IMR-90 (cell line): ENCODE measurements around the gene ASPG. TPM values are rescaled to one million over a fixed set of nuclear protein-coding genes. Genes with fewer than 3 reads are reported as not detected.
A peak's percentile ranks its signal among the peaks of the same experiment; 100 is the strongest.

Experiments
- ATAC-seq: fragments of 200-7000 bp; cut with Tn5 transposase; 2 replicates; pipeline ENCODE4 v1.9.1; 2020; ENCODE audit warnings: low read depth, mild to moderate bottlenecking, moderate library complexity
- BruUV-seq: library from RNA; stranded (reverse); fragments of 400-500 nt; replicated peaks from 2 replicates; lab custom pipeline; 2021; lab: Mats Ljungman, UMichigan
- CTCF ChIA-PET: fragments of 300-600 bp; formaldehyde crosslinking; extraction: SDS; loops from one replicate; lab custom pipeline; 2021; ENCODE audit warnings: antibody characterized with exemption; lab: Yijun Ruan, JAX
- POLR2A ChIA-PET: fragments of 300-600 bp; sonication (Branson Sonifier 250); formaldehyde crosslinking; loops from one replicate; lab custom pipeline; 2022; ENCODE audit warnings: antibody characterized with exemption; ENCODE audit not compliant: unreplicated experiment; lab: Charles Lee
- DNase-seq: peaks from one replicate; pipeline ENCODE4 v3.0.0; 2013
- H2AFZ ChIP-seq: replicated peaks from 2 replicates; pipeline ENCODE3; 2013; ENCODE audit warnings: low read length, mild to moderate bottlenecking; ENCODE audit not compliant: poor library complexity
- H2AK5ac ChIP-seq: 2 replicates; pipeline ENCODE4 v1.6.1; 2013; ENCODE audit warnings: low read depth, low read length, inconsistent platforms
- H2AK9ac ChIP-seq: replicated peaks from 2 replicates; pipeline ENCODE3; 2013; ENCODE audit warnings: mild to moderate bottlenecking, low read depth, low read length, moderate library complexity; ENCODE audit not compliant: poor library complexity
- H2BK120ac ChIP-seq: 2 replicates; pipeline ENCODE4 v1.6.1; 2013; ENCODE audit warnings: low read depth, low read length, inconsistent platforms
- H2BK15ac ChIP-seq: 3 replicates; pipeline ENCODE4 v1.6.1; 2013; ENCODE audit warnings: low read depth, low read length, inconsistent platforms
- H2BK20ac ChIP-seq: 2 replicates; pipeline ENCODE4 v1.6.1; 2013; ENCODE audit warnings: low read depth, mild to moderate bottlenecking, inconsistent platforms, low read length, moderate library complexity
- H2BK5ac ChIP-seq: 2 replicates; pipeline ENCODE4 v1.6.1; 2013; ENCODE audit warnings: mild to moderate bottlenecking, low read depth, low read length, inconsistent platforms; ENCODE audit not compliant: poor library complexity, severe bottlenecking
- H3K14ac ChIP-seq: replicated peaks from 2 replicates; pipeline ENCODE4 v1.6.1; 2013; ENCODE audit warnings: low read depth, low read length, inconsistent platforms
- H3K18ac ChIP-seq: 2 replicates; pipeline ENCODE4 v1.6.1; 2013; ENCODE audit warnings: low read depth, low read length, control low read depth
- H3K23ac ChIP-seq: 2 replicates; pipeline ENCODE4 v1.6.1; 2013; ENCODE audit warnings: low read depth, low read length, inconsistent platforms
- H3K27ac ChIP-seq: 2 replicates; pipeline ENCODE4 v1.5.1; 2013; ENCODE audit warnings: mild to moderate bottlenecking, control low read depth, low read length; ENCODE audit not compliant: insufficient read depth
- H3K27me3 ChIP-seq: 2 replicates; pipeline ENCODE4 v1.6.1; 2013; ENCODE audit warnings: low read length; ENCODE audit not compliant: control insufficient read depth, insufficient read depth
- H3K36me3 ChIP-seq: 2 replicates; pipeline ENCODE4 v1.6.1; 2013; ENCODE audit warnings: low read length, mixed read lengths; ENCODE audit not compliant: control insufficient read depth, insufficient read depth
- H3K4ac ChIP-seq: 2 replicates; pipeline ENCODE4 v1.6.1; 2013; ENCODE audit warnings: low read depth, low read length, inconsistent platforms
- H3K4me1 ChIP-seq: 2 replicates; pipeline ENCODE4 v1.6.1; 2013; ENCODE audit warnings: low read length, mixed read lengths; ENCODE audit not compliant: control insufficient read depth, insufficient read depth
- H3K4me2 ChIP-seq: 2 replicates; pipeline ENCODE4 v1.6.1; 2013; ENCODE audit warnings: low read depth, mild to moderate bottlenecking, control low read depth, low read length, moderate library complexity
- H3K4me3 ChIP-seq: 2 replicates; pipeline ENCODE4 v1.5.1; 2013; ENCODE audit warnings: low read depth, mild to moderate bottlenecking, control low read depth, low read length, moderate library complexity; ENCODE audit not compliant: insufficient read depth
- H3K56ac ChIP-seq: 2 replicates; pipeline ENCODE4 v1.6.1; 2013; ENCODE audit warnings: low read length, inconsistent platforms; ENCODE audit not compliant: insufficient read depth; ENCODE audit errors: extremely low read depth
- H3K79me1 ChIP-seq, 2 experiments: 2 replicates each; pipeline ENCODE4 v1.6.1; 2013; ENCODE audit warnings: low read length in 2 of 2, inconsistent platforms in 1 of 2, low read depth in 1 of 2
- H3K9ac ChIP-seq: 2 replicates; pipeline ENCODE4 v1.6.1; 2013; ENCODE audit warnings: low read depth, low read length, control low read depth
- H3K9me1 ChIP-seq: 2 replicates; pipeline ENCODE4 v1.6.1; 2013; ENCODE audit warnings: low read length, inconsistent platforms; ENCODE audit not compliant: insufficient read depth
- H3K9me3 ChIP-seq: 2 replicates; pipeline ENCODE4 v1.6.1; 2013; ENCODE audit warnings: low read length; ENCODE audit not compliant: control insufficient read depth, insufficient read depth
- H4K20me1 ChIP-seq: 2 replicates; pipeline ENCODE4 v1.6.1; 2013; ENCODE audit warnings: low read length, inconsistent platforms; ENCODE audit not compliant: insufficient read depth
- H4K5ac ChIP-seq: 2 replicates; pipeline ENCODE4 v1.6.1; 2013; ENCODE audit warnings: mild to moderate bottlenecking, low read depth, low read length, control low read depth
- H4K8ac ChIP-seq, 2 experiments: 2 replicates each; pipeline ENCODE4 v1.6.1; 2013; ENCODE audit warnings: low read depth in 2 of 2, low read length in 2 of 2, control low read depth in 1 of 2, inconsistent platforms in 1 of 2
- H4K91ac ChIP-seq: 2 replicates; pipeline ENCODE4 v1.6.1; 2013; ENCODE audit warnings: low read depth, low read length, inconsistent platforms; ENCODE audit not compliant: insufficient read depth
- NFE2L2 ChIP-seq: fragments of 150-350 bp; IDR thresholded peaks from 2 replicates; pipeline ENCODE4 v1.6.1; 2016; ENCODE audit warnings: low read depth, mild to moderate bottlenecking, low read length
- WGBS, 2 experiments: methylation state at CpG; one replicate each; pipeline versions ENCODE4 v1.1.5 to v1.1.7; 2013; ENCODE audit warnings: missing lambda C conversion rate in 2 of 2; ENCODE audit not compliant: insufficient read length in 1 of 2; ENCODE audit errors: extremely low coverage in 2 of 2; 5-methylcytosine and 5-hydroxymethylcytosine counted together
- dilution Hi-C: fragments of 300-500 bp; cut with HindIII; formaldehyde crosslinking; loops from one replicate; pipeline ENCODE4 v1.14.3; 2018; ENCODE audit warnings: low sequenced_read_pairs; ENCODE audit not compliant: unreplicated experiment
- in situ Hi-C: fragments of 300-500 bp; cut with MboI; formaldehyde crosslinking; loops from 3 replicates; pipeline ENCODE4 v1.14.3; 2019; ENCODE audit warnings: low sequenced_read_pairs, inconsistent platforms, mixed read lengths
- intact Hi-C: fragments of 100-400 bp; cut with micrococcal nuclease; formaldehyde crosslinking; loops from 2 replicates; pipeline ENCODE4 v1.10.0; 2022
- polyA plus RNA-seq, 3 experiments: library from polyadenylated mRNA; depleted of rRNA; stranded (reverse); fragments of >200 nt; gene quantifications; 2 replicates each; pipeline ENCODE4 v1.2.3, GENCODE V29; 2012; ENCODE audit warnings: low replicate concordance in 1 of 3
- total RNA-seq: library from RNA; depleted of rRNA; stranded (reverse); fragments of >200 nt; gene quantifications from 2 replicates; pipeline ENCODE4 v1.2.3, GENCODE V29; 2012
- TF ChIP-seq, protein P1 (sequence below): fragments of 150-350 bp; IDR thresholded peaks from 2 replicates; pipeline ENCODE4 v1.6.1; 2017; ENCODE audit warnings: mild to moderate bottlenecking, antibody characterized with exemption, low read length, low read depth

Gene ASPG
- total and polyA plus RNA-seq, 2 of the 4 experiments (the other 2 are of a cell fraction) = not detected

DNA sequence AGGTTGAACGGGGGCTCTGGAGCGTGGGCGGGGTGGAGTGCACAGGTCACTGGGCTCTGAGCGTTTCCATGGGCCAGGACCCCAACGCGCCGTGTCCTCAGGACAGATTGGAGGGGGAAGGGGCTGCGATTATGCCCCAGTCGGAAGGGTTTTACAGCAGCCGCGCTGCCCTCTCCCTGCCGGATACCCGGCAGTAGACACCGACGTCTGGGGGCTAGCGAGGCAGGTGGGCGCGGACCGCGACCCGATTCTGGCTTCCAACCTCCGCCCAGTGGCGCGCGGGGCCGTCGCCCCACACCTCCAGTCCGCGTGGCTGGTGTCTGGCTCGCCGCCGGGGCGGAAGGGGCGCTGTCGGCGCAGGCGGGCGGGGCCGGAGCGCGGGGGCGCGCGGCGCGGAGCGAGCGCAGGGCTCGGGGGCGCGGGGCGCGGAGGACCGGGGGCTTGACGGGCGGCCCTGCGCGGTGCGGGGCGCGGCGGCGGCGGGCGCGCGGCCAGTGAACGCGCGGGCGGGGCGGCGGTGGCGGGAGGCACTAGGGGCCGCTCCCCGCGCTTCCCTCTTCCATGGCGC, 50.5 kb downstream of the ASPG start:
- WGBS, 2 experiments = 2% methylated on average over 20 of the region's 78 CpGs; no CpG with 5 or more reads in 1 of the 2 experiments
- Histone ChIP-seq H3K4ac (no peak overlapping the region), H3K9me1 (no peaks in the 10 kb centered on the region), H3K79me1 (no peaks in the 10 kb centered on the region), H4K20me1 (no peaks in the 10 kb centered on the region), H3K27me3 (peaks cover 45% of the 10 kb centered on the region), H2BK5ac (no peak overlapping the region), H3K18ac (no peak overlapping the region), H3K14ac (no peak overlapping the region), H4K5ac (no peak overlapping the region), H3K4me1 (no peaks in the 10 kb centered on the region; the same call in 1 of the 2 replicates), H4K8ac (no peak overlapping the region), H3K9ac (no peak overlapping the region), H2AK5ac (no peak overlapping the region), H4K91ac (no peak overlapping the region), H3K36me3 (no peaks in the 10 kb centered on the region), H3K4me3 (no peak overlapping the region), H3K56ac (no peak overlapping the region), H3K23ac (no peak overlapping the region), H3K4me2 (no peak overlapping the region), H3K27ac (no peak overlapping the region), H2BK120ac (no peak overlapping the region), H2BK20ac (no peak overlapping the region), H2AK9ac (peak overlapping the region; percentile 13), H2AFZ (no peak overlapping the region), H3K9me3 (no peaks in the 10 kb centered on the region), H2BK15ac (no peak overlapping the region)
- POLR2A ChIA-PET = no interaction called here
- ATAC-seq (no peak), DNase-seq (no peak)
- dilution Hi-C loops = no loop called here
- intact Hi-C loops = loop anchor here (2.0 kb wide), 1 partner anchor 573 kb away; no protein-coding TSS in a partner anchor
- CTCF ChIA-PET = no interaction called here
- in situ Hi-C loops = loop anchor here (10.0 kb wide), 1 partner anchor 509 kb away; no protein-coding TSS in a partner anchor
- TF ChIP-seq NFE2L2 = no peak
- TF ChIP-seq, protein P1, sequence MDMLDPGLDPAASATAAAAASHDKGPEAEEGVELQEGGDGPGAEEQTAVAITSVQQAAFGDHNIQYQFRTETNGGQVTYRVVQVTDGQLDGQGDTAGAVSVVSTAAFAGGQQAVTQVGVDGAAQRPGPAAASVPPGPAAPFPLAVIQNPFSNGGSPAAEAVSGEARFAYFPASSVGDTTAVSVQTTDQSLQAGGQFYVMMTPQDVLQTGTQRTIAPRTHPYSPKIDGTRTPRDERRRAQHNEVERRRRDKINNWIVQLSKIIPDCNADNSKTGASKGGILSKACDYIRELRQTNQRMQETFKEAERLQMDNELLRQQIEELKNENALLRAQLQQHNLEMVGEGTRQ = no peak
- BruUV-seq = no TSS peak
